HS-5 (cell line): Measurements from ENCODE around the gene PRSS21.

Experiments
- DNase-seq: peaks from one replicate; pipeline ENCODE4 v3.0.0-alpha.2; 2012; ENCODE audit warnings: low read depth

The PRSS21 gene

DNA sequence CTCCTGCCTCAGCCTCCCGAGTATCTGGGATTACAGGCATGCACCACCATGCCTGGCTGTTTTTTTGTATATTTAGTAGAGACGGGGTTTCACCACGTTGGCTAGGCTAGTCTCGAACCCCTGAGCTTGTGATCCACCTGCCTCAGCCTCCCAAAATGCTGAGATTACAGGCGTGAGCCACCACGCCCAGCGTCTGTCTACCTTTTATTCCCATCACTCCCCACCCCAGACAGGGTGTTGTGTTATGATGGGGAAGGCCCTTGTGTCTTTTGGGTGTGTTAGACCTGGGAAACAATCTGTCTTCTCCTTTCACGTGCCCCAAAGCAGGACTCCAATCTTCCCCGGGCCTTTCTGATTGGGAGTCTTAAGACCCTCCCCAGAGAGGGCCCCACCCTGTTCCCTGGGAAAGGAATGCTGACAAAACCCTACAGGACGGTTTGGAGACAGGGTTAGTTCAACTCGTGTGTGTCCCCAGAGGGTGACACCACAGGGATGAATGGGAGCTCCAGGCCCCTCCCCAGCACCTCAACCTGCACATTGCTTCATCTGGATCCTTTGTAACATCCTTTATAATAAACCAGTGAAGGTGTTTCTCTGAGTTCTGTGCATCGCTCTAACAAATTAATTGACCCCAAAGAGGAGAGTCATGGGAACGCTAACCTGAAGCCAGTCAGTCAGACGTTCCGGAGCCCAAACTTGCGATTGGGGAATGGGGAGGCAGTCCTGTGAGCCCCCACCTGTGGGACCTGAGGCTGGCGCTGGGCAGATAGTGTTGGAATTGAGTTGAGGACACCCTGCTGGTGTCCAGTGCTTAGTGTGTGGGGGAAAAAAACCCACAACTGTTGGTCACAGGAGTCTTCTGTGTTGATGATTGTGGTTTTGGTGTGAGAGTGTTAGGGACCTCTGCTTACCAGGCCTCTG lies 36.8 kb upstream of the PRSS21 start:
- DNase-seq: no peak

DNA sequence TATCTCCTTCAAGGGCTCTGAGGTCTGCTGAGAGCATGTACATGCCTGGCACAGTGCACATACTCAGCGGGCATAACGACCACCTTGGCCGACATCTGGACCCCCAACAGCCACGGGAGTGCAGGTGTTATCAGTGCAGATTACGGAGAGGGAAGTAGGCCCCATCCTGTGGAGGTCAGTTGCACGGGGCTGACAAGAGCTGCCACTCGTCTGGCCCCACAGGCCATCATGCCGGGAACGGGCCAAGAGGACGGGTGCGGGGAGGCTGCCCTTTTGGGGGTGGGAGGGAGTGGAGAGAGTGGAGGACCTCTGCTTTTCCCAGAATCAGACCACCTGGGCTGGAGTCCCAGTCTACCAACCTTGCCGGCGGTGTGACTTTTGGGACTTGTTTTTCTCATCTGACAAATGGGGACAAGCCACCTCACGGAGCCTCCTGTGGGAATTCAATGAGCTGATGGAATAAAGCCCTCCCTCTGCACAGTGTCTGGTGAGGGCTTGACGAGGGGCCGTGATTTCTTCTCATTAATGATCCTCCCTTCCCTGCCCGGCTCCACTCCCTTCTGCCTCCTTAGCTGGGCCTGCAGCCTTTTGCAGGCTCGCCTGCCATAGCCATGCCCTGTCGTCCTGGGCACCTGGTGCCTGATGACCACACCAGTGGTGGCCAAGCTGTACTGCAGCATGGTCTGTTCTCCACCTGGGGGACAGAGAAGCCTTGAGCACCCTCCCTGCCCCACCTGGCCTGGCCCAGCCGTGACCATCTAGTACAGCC lies 34.3 kb upstream of the PRSS21 start:
- no peak for DNase-seq

- DNase-seq: no peak
These were observed 33.3 kb upstream of the PRSS21 start for GRCh38 chr16:2783581-2784357.

- no peak for DNase-seq
These were observed 32.5 kb upstream of the PRSS21 start for GRCh38 chr16:2784358-2785100.

- no peak for DNase-seq
These were observed 31.7 kb upstream of the PRSS21 start for GRCh38 chr16:2785101-2785991.

GRCh38 chr16:2786061-2786825 lies 30.8 kb upstream of the PRSS21 start:
- no peak for DNase-seq

DNA sequence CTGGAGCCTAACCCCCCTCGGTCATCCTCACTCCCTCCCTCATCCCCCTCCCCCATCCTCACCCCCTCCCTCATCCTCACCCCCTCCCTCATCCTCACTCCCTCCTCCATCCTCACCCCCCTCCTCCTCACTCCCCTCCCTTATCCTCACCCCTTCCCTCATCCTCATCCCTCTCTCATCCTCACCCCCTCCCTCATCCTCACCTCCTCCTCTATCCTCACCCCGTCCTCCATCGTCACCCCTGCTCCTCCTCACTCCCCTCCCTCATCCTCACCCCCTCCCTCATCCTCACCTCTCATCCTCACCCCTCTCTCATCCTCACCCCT lies 30.2 kb upstream of the PRSS21 start:
- DNase-seq: no peak

GRCh38 chr16:2787406-2787805 lies 29.6 kb upstream of the PRSS21 start, which contains the start of gene PRSS33:
PRSS33 (minus strand) TSS chr16:2787560; CDS start chr16:2786547, 1,013 bp downstream.
- DNase-seq: no peak

- DNase-seq: no peak
These were observed 29.1 kb upstream of the PRSS21 start for GRCh38 chr16:2787961-2788360.

DNA sequence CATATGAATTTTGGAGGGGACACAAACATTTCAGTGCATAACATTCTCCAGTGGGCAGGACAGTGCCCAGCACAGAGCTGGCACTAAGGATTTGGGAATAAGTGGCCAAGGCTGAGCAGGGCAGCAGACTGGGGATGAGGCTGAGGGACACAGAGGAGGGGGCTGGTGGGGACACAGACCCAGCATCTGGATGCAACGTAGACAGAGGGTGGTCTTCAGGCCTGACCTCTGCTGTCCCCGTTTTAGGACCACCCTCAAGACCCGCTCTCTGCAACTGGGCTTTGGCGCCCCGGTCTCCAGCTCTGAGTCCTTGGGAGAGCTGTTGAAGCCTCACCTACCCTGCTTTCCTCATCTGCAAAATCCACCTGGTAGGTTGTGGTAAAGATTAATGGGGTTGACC lies 26.4 kb upstream of the PRSS21 start:
- DNase-seq: no peak

GRCh38 chr16:2791174-2791573 lies 25.9 kb upstream of the PRSS21 start:
- DNase-seq: no peak

GRCh38 chr16:2792940-2793339 lies 24.1 kb upstream of the PRSS21 start:
- DNase-seq: no peak

DNA sequence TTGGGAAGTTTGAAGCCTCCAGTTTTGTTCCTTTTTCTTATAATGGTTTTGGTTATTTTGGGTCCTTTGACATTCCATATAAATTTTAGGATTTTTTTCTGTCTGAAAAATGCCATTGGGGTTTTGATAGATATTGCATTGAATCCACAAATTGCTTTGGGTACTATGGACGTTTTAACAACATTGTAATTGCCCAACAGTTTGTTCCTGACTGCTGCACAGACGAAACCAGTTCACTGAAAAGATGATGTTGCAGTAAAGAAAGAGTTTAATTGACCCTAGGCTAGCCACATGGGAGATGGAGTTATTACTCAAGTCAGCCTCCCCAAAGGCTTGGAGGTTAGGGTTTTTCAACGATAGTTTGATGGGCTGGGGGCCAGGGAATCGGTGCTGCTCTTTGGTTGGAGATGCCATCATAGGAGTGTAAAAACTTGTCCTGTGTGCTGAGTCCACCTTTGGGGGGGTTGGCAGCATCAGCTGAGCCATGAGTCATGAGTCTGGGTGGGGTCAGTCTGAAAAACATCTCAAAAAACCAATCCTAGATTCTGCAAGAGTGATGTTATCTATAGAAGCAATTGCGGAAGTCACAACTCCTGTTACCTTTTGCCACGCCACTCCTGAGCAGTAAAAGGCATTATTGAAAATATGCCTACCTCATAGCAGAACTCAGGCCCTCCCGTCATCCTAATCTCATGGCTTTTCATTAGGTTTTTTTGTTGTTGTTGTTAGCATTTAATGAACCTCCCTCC lies 21.5 kb upstream of the PRSS21 start:
- DNase-seq: no peak

- no peak for DNase-seq
These were observed 18.3 kb upstream of the PRSS21 start for GRCh38 chr16:2798723-2799204.

DNA sequence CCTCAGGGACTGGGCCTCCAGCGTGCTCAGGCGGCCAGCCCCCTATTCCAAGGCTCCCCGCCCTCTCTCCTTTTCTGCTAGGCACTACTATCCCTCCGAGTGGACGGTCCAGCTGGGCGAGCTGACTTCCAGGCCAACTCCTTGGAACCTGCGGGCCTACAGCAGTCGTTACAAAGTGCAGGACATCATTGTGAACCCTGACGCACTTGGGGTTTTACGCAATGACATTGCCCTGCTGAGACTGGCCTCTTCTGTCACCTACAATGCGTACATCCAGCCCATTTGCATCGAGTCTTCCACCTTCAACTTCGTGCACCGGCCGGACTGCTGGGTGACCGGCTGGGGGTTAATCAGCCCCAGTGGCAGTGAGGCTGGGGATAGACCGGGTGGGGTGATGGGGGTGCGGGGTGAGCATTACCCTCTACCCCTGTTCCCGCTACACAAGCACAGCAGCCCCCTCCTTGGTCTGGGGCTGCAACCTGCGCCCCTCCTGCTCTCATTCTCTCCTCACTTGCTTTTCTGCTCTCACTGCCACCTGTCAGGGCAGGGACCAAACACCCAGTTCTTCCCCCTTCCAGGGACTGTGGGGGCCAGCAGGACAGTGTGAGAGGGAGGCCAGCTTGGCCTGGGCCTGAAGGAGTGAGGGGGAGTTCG lies 17.7 kb upstream of the PRSS21 start:
- DNase-seq: no peak

- DNase-seq: no peak
These were observed 17.2 kb upstream of the PRSS21 start for GRCh38 chr16:2799859-2800226.

DNA sequence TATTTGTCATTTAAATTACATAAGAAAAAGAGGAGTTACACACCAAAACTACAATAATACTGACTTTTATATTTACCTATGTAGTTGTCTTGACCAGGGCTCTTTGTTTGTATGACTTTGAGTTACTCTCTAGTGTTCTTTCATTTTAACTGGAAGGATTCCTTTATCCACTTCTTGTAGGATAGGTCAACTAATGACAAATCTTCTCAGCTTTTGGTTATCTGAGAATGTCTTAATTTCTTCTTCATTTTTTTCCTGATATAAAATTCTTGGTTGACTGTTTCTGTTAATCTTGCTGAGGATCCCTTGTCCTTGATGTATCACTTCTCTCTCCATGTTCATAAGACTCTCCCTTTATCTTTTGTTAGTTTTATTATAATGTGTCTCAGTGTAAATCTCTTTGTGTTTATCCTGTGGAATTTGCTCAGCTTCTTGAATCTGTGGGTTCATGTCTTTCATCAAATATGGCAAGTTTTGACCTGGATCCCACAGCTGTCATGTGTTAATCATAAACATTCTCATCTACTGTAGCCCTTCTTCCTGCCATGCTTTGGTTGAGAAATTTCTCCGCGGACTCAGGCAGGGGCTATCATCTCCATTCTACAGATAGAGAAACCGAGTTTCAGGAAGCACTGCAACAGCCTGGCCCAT lies 13.4 kb upstream of the PRSS21 start:
- DNase-seq: no peak

DNA sequence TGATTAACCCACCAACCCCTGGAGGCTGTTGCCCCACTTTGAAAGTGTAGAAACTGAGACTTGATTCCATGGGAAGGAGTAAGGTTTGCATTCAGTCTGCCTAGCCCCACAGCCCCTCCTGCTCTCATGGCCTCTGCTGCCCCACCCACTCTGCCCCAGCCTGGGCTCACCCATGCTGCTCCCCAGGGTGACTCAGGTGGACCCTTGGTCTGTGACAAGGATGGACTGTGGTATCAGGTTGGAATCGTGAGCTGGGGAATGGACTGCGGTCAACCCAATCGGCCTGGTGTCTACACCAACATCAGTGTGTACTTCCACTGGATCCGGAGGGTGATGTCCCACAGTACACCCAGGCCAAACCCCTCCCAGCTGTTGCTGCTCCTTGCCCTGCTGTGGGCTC lies 12.3 kb upstream of the PRSS21 start:
- no peak for DNase-seq
